ENCODE results near the gene CAMK4. TPM values are rescaled to one million over a fixed set of nuclear protein-coding genes. Genes with fewer than 3 reads are reported as not detected.

CAMK4 gene
- total and polyA plus RNA-seq, 11 donors: 0.02 to 3.7 (median 0.32) TPM; not detected in 3

- no peak for DNase-seq
- TF ChIP-seq CTCF (IDR thresholded peaks at IDR 0.05) (no peak), POLR2A (IDR thresholded peaks at IDR 0.05) (no peak)
- intact Hi-C loops (cut with DNase I): no loop called here
These were observed 155.2 kb downstream of the CAMK4 start for GRCh38 chr5:111379391-111379816.

GRCh38 chr5:111383288-111383970, 159.2 kb downstream of the CAMK4 start:
- H3K27me3 ChIP-seq: no peaks in the 10 kb centered on the region
- ATAC-seq: no peak
- no peak overlapping the region for H3K27ac ChIP-seq
- H3K4me3 ChIP-seq: no peak overlapping the region
- 83 to 84% (median 83%) methylated on average over 6 of the region's 6 CpGs for WGBS, 4 donors
- intact Hi-C loops (cut with DNase I): no loop called here
- H3K4me1 ChIP-seq: no peaks in the 10 kb centered on the region
- H3K9me3 ChIP-seq: no peaks in the 10 kb centered on the region
- no peak for DNase-seq
- TF ChIP-seq CTCF (IDR thresholded peaks at IDR 0.05) (no peak), POLR2A (IDR thresholded peaks at IDR 0.05) (no peak)
- no peaks in the 10 kb centered on the region for H3K36me3 ChIP-seq

More at GRCh38 chr5:111379391-111379816, 155.2 kb downstream of the CAMK4 start:
- Histone ChIP-seq H3K27me3 (no peaks in the 10 kb centered on the region), H3K4me3 (no peak overlapping the region), H3K27ac (no peak overlapping the region), H3K9me3 (no peaks in the 10 kb centered on the region), H3K36me3 (no peaks in the 10 kb centered on the region), H3K4me1 (no peaks in the 10 kb centered on the region)
- ATAC-seq: no peak

- no peak for DNase-seq
- TF ChIP-seq CTCF (IDR thresholded peaks at IDR 0.05): no peak
- no peak for TF ChIP-seq POLR2A (IDR thresholded peaks at IDR 0.05)
- Histone ChIP-seq H3K4me1 (no peaks in the 10 kb centered on the region), H3K27me3 (peaks cover 0 to 2% (median 0%) of the 10 kb centered on the region in 9 donors), H3K36me3 (no peaks in the 10 kb centered on the region), H3K9me3 (no peaks in the 10 kb centered on the region), H3K27ac (no peak overlapping the region), H3K4me3 (no peak overlapping the region)
- intact Hi-C loops (cut with DNase I): no loop called here
- 5 to 10% (median 7%) methylated on average over 3 of the region's 3 CpGs for WGBS, 4 donors
- ATAC-seq: no peak
These were observed 160.0 kb downstream of the CAMK4 start for GRCh38 chr5:111384220-111384619.

- no peak for ATAC-seq
- H3K27me3 ChIP-seq: peaks cover 0 to 2% (median 0%) of the 10 kb centered on the region in 9 donors
- intact Hi-C loops (cut with DNase I): no loop called here
- H3K9me3 ChIP-seq: no peaks in the 10 kb centered on the region
- H3K36me3 ChIP-seq: no peaks in the 10 kb centered on the region
- TF ChIP-seq POLR2A (IDR thresholded peaks at IDR 0.05): no peak
- no peak for DNase-seq
- no peak overlapping the region for H3K4me3 ChIP-seq
- H3K27ac ChIP-seq: no peak overlapping the region
- H3K4me1 ChIP-seq: no peaks in the 10 kb centered on the region
These were observed 160.9 kb downstream of the CAMK4 start for GRCh38 chr5:111385051-111385450.
